K562 (cell line): ENCODE data around the gene GRK1. TPM values are rescaled to one million over a fixed set of nuclear protein-coding genes. Genes with fewer than 3 reads are reported as not detected.

ENCODE experiments used
- CREB1 ChIP-seq, 2 experiments: sonication (generic) in 1 of 2; formaldehyde crosslinking in 1 of 2; IDR thresholded peaks; 2 replicates each; pipeline versions ENCODE4 v1.6.1 to v1.8.0; 2012 to 2022; ENCODE audit warnings: inconsistent platforms in 1 of 2, mild to moderate bottlenecking in 1 of 2, missing genetic modification reagents in 1 of 2, moderate library complexity in 1 of 2
- KDM1A ChIP-seq, 2 experiments: fragments of 450-650 bp; IDR thresholded peaks; 2 replicates each; pipeline ENCODE4 v1.6.1; 2016; ENCODE audit warnings: mild to moderate bottlenecking in 2 of 2
- PHB ChIP-seq: fragments of 250-450 bp; sonication (Bioruptor Pico); IDR thresholded peaks from 2 replicates; pipeline ENCODE4 v1.5.0; 2021
- RBM22 ChIP-seq: fragments of 200-400 bp; formaldehyde crosslinking; IDR thresholded peaks from 2 replicates; pipeline ENCODE4 v1.6.1; 2018; ENCODE audit warnings: low read length, low read depth; ENCODE audit not compliant: poor library complexity, severe bottlenecking
- SMAD1 ChIP-seq: fragments of 150-350 bp; IDR thresholded peaks from 2 replicates; pipeline ENCODE4 v1.6.1; 2014; ENCODE audit warnings: low read length, low read depth; ENCODE audit not compliant: partially characterized antibody
- SMAD4 ChIP-seq: fragments of 250-450 bp; sonication (Bioruptor Pico); conservative IDR thresholded peaks from 2 replicates; pipeline ENCODE4 v1.8.0; 2021; ENCODE audit warnings: inconsistent platforms, mild to moderate bottlenecking, moderate library complexity
- TCF3 ChIP-seq: sonication (generic); formaldehyde crosslinking; IDR thresholded peaks from 2 replicates; pipeline ENCODE4 v1.4.0; 2020; ENCODE audit warnings: mild to moderate bottlenecking, missing genetic modification reagents
- TEAD4 ChIP-seq, 2 experiments: sonication (generic) in 1 of 2; formaldehyde crosslinking in 1 of 2; IDR thresholded peaks; 2 replicates each; pipeline versions ENCODE4 v1.6.1 to v1.8.0; 2012 to 2022; ENCODE audit warnings: borderline replicate concordance in 1 of 2, inconsistent platforms in 1 of 2, low read length in 1 of 2, mild to moderate bottlenecking in 1 of 2, missing genetic modification reagents in 1 of 2
- ZKSCAN8 ChIP-seq: fragments of 200-800 bp; sonication (Bioruptor generic); IDR thresholded peaks from 2 replicates; pipeline ENCODE4 v1.6.1; 2016; ENCODE audit warnings: missing genetic modification characterization, missing compliant biosample characterization
- ZNF12 ChIP-seq: sonication (generic); formaldehyde crosslinking; IDR thresholded peaks from 2 replicates; pipeline ENCODE4 v1.4.0; 2020; ENCODE audit warnings: mild to moderate bottlenecking, missing genetic modification reagents
- ZNF212 ChIP-seq: fragments of 450-650 bp; formaldehyde crosslinking; IDR thresholded peaks from 2 replicates; pipeline ENCODE4 v1.4.0; 2020; ENCODE audit warnings: mild to moderate bottlenecking
- ZNF668 ChIP-seq: fragments of 250-450 bp; sonication (Bioruptor Pico); IDR thresholded peaks from 2 replicates; pipeline ENCODE4 v1.8.0; 2022; ENCODE audit warnings: mild to moderate bottlenecking, inconsistent platforms
- polyA plus RNA-seq, 8 experiments: library from polyadenylated mRNA; depleted of rRNA in 4 of 8; stranded (reverse) in 5 of 8; unstranded in 3 of 8; fragments of >200 nt; fragmentation: Nextera tagmentation in 2 of 8; fragmentation: Illumina TruSeq in 1 of 8; extraction: Ambion mirVana in 2 of 8; extraction: Trizol in 1 of 8; gene quantifications; 2 replicates each; pipeline versions ENCODE4 v1.2.1 to v1.2.3, GENCODE V29; 2011 to 2014; ENCODE audit warnings: inconsistent platforms in 1 of 8, missing spikeins in 1 of 8
- total RNA-seq, 7 experiments: library from RNA; depleted of rRNA in 6 of 7; stranded (reverse); fragments of >200 nt in 6 of 7; fragmentation: Illumina TruSeq in 2 of 7; extraction: Trizol in 2 of 7; gene quantifications; 2 replicates each; pipeline versions ENCODE4 v1.2.1 to v1.2.3, GENCODE V29; 2011 to 2021; ENCODE audit warnings: low replicate concordance in 1 of 7
- TF ChIP-seq, protein P1 (sequence below): sonication (generic); formaldehyde crosslinking; IDR thresholded peaks from 2 replicates; pipeline ENCODE4 v1.8.1; 2023; ENCODE audit warnings: mild to moderate bottlenecking, missing genetic modification reagents
- TF ChIP-seq, protein P2 (sequence below): sonication (generic); formaldehyde crosslinking; IDR thresholded peaks from 2 replicates; pipeline ENCODE4 v1.9.0; 2022; ENCODE audit warnings: mild to moderate bottlenecking, missing genetic modification reagents

The GRK1 gene
- total and polyA plus RNA-seq, 9 of the 15 experiments (the other 6 are each of a cell fraction or from before 2014, with no cell fraction given): 0.09 TPM; not detected in 8

DNA sequence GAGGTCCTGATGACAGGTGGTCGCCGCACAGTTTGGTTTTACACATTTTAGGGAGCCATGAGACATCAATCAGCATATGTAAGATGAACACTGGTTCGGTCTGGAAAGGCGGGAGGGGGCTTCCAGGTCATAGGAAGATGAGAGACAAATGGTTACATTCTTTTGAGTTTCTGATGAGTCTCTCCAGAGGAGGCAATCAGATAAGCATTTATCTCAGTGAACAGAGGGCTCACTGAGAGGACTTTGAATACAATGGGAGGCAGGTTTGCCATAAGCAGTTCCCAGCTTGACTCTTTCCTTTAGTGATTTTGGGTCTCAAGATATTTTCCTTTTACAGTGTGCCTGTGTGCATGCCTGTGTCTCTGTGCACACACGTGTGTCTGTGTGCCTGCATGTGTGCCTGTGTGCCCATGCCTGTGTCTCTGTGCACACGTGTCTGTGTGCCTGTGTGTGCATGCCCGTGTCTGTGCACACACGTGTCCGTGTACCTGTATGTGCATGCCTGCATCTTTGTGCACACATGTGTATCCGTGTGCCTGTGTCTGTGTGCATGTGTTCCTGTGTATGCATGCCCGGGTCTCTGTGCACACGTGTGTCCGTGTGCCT, 56.5 kb downstream of the GRK1 start (continued):
- TF ChIP-seq SMAD1: no peak
- no peak for TF ChIP-seq ZNF12 (CRISPR knock-in tag)
- TF ChIP-seq ZNF668 (CRISPR knock-in tag): no peak
- no peak for TF ChIP-seq ZKSCAN8 (CRISPR knock-in tag)
- TF ChIP-seq KDM1A (IDR thresholded peaks at IDR 0.05): peak in 1 of 2 experiments; percentile 78; a peak in 2 of 4 replicates
- no peak for TF ChIP-seq TEAD4 (IDR thresholded peaks at IDR 0.05; ENCODE audit: low read length)
- TF ChIP-seq TEAD4 (CRISPR knock-in tag; IDR thresholded peaks at IDR 0.05; ENCODE audit: borderline replicate concordance): no peak
- TF ChIP-seq, protein P1, sequence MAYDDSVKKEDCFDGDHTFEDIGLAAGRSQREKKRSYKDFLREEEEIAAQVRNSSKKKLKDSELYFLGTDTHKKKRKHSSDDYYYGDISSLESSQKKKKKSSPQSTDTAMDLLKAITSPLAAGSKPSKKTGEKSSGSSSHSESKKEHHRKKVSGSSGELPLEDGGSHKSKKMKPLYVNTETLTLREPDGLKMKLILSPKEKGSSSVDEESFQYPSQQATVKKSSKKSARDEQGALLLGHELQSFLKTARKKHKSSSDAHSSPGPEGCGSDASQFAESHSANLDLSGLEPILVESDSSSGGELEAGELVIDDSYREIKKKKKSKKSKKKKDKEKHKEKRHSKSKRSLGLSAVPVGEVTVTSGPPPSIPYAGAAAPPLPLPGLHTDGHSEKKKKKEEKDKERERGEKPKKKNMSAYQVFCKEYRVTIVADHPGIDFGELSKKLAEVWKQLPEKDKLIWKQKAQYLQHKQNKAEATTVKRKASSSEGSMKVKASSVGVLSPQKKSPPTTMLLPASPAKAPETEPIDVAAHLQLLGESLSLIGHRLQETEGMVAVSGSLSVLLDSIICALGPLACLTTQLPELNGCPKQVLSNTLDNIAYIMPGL (CRISPR knock-in tag): no peak
- TF ChIP-seq SMAD4 (CRISPR knock-in tag): no peak
- TF ChIP-seq RBM22: no peak
- no peak for TF ChIP-seq PHB (CRISPR knock-in tag)
- peak; percentile 26; the same call in 1 of the 2 replicates for TF ChIP-seq TCF3 (CRISPR knock-in tag)
- TF ChIP-seq, protein P2, sequence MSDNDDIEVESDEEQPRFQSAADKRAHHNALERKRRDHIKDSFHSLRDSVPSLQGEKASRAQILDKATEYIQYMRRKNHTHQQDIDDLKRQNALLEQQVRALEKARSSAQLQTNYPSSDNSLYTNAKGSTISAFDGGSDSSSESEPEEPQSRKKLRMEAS (CRISPR knock-in tag): 0 out of 2 replicates have a peak, but pooled peaks have one; percentile 14
- no peak for TF ChIP-seq ZNF212 (CRISPR knock-in tag)
- TF ChIP-seq CREB1 (IDR thresholded peaks at IDR 0.05): no peak
- TF ChIP-seq CREB1 (CRISPR knock-in tag; IDR thresholded peaks at IDR 0.05): no peak
- TF ChIP-seq, all 486 proteins: peak for 7
